ENCODE results near the gene TRAF7.

The TRAF7 gene

DNA sequence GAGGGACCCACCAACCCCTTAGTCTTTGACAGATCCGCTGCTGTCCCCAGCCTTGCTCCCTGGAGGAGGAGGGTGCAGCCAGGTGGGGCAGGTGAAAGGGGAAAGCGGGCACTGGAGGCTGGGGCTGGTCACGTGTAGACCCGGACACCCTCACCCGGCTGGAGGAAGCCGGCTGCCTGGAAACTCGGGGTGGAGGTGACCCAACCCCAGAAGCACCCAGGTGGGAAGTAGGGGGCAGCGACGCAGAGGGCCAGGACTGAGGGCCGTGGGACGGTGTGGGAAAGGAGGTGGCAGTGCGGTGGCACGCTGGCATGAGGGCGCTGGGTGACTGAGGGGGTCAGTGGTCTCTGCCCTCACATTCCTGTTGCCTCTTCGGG, 2.7 kb downstream of the TRAF7 start:
- TF ChIP-seq, protein P1, sequence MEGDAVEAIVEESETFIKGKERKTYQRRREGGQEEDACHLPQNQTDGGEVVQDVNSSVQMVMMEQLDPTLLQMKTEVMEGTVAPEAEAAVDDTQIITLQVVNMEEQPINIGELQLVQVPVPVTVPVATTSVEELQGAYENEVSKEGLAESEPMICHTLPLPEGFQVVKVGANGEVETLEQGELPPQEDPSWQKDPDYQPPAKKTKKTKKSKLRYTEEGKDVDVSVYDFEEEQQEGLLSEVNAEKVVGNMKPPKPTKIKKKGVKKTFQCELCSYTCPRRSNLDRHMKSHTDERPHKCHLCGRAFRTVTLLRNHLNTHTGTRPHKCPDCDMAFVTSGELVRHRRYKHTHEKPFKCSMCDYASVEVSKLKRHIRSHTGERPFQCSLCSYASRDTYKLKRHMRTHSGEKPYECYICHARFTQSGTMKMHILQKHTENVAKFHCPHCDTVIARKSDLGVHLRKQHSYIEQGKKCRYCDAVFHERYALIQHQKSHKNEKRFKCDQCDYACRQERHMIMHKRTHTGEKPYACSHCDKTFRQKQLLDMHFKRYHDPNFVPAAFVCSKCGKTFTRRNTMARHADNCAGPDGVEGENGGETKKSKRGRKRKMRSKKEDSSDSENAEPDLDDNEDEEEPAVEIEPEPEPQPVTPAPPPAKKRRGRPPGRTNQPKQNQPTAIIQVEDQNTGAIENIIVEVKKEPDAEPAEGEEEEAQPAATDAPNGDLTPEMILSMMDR (IDR thresholded peaks at IDR 0.05; ENCODE audit: low read length), result no peak
- TF ChIP-seq EZH2 (optimal IDR thresholded peaks at IDR 0.05; ENCODE audit: low read depth, low read length) (no peak), EZH2phosphoT487 (IDR thresholded peaks at IDR 0.05; ENCODE audit: low read length) (no peak)
- peaks cover 15% of the 10 kb centered on the region for H3K4me1 ChIP-seq (ENCODE audit: low read length)
- no peaks in the 10 kb centered on the region for H3K9me2 ChIP-seq (replicated peaks; ENCODE audit: insufficient read depth, low read length)
- H2AFZ ChIP-seq (ENCODE audit: low read length), result no peak overlapping the region
- H3K4me3 ChIP-seq (ENCODE audit: low read length), result no peak overlapping the region
- peaks cover 4% of the 10 kb centered on the region; the same call in 1 of the 2 replicates for H3K36me3 ChIP-seq (replicated peaks; ENCODE audit: insufficient read depth, low read length)
- no peaks in the 10 kb centered on the region for H3K9me3 ChIP-seq (replicated peaks; ENCODE audit: insufficient read depth, low read length)
- H4K20me1 ChIP-seq (ENCODE audit: insufficient read depth, low read length), result peaks cover 9% of the 10 kb centered on the region
- DNase-seq, result no peak
- H3K4me2 ChIP-seq (ENCODE audit: low read depth, low read length), result no peak overlapping the region
- H3K9ac ChIP-seq (ENCODE audit: low read length), result no peak overlapping the region
- no peak overlapping the region for H3K27ac ChIP-seq (ENCODE audit: low read length)
- peaks cover 90% of the 10 kb centered on the region for H3K79me2 ChIP-seq (ENCODE audit: low read length)
- no peaks in the 10 kb centered on the region for H3K27me3 ChIP-seq (replicated peaks; ENCODE audit: insufficient read depth, low read length)
- peaks cover 19% of the 10 kb centered on the region for H3F3A ChIP-seq (ENCODE audit: insufficient read depth, low read length)

DNA sequence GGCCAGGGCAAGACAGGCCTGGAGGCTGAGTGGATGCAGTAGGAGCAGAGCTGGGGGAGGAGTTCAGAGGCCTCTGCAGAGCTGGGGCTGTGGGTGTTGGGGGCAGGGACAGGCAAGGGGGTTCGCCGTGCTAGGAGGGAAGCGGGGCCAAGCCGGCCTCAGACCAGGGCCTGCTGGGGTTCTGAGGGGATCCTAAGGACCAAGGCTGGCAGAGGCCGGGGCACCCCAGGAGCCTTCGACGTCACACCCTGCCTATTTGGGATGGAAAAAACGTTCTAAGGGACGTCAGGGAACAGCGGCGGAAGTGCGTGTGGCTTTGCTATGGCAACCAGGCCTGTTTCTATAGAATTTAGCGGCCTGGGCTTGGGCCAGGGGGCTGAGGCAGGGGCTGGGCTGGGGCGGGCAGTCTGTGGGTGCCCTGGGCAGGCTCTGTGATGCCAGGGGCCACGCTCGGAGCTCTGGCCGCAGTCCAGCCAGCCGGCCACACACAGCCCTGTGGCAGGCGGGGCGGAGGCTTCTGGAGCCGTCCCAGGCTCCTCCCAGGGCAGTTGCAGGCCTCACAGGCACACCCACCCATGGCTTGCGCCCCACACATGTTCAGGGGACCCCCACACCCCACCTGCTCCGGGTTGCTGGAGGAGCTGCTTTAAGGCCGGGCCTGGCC, 3.7 kb downstream of the TRAF7 start:
- Histone ChIP-seq H3K27me3 (replicated peaks; ENCODE audit: insufficient read depth, low read length) (no peaks in the 10 kb centered on the region), H4K20me1 (ENCODE audit: insufficient read depth, low read length) (no peaks in the 10 kb centered on the region), H3K9me3 (replicated peaks; ENCODE audit: insufficient read depth, low read length) (no peaks in the 10 kb centered on the region), H3K4me2 (ENCODE audit: low read depth, low read length) (no peak overlapping the region), H3F3A (ENCODE audit: insufficient read depth, low read length) (peaks cover 8% of the 10 kb centered on the region), H3K9ac (ENCODE audit: low read length) (no peak overlapping the region), H3K36me3 (replicated peaks; ENCODE audit: insufficient read depth, low read length) (no peaks in the 10 kb centered on the region), H3K4me1 (ENCODE audit: low read length) (peaks cover 6% of the 10 kb centered on the region; the same call in 1 of the 2 replicates), H3K79me2 (ENCODE audit: low read length) (peaks cover 87% of the 10 kb centered on the region), H3K27ac (ENCODE audit: low read length) (no peak overlapping the region), H2AFZ (ENCODE audit: low read length) (no peak overlapping the region), H3K4me3 (ENCODE audit: low read length) (no peak overlapping the region), H3K9me2 (replicated peaks; ENCODE audit: insufficient read depth, low read length) (no peaks in the 10 kb centered on the region)
- DNase-seq, result no peak
- TF ChIP-seq EZH2 (optimal IDR thresholded peaks at IDR 0.05; ENCODE audit: low read depth, low read length), result no peak
- TF ChIP-seq, protein P1 (IDR thresholded peaks at IDR 0.05; ENCODE audit: low read length), result no peak
- TF ChIP-seq EZH2phosphoT487 (IDR thresholded peaks at IDR 0.05; ENCODE audit: low read length), result no peak

DNA sequence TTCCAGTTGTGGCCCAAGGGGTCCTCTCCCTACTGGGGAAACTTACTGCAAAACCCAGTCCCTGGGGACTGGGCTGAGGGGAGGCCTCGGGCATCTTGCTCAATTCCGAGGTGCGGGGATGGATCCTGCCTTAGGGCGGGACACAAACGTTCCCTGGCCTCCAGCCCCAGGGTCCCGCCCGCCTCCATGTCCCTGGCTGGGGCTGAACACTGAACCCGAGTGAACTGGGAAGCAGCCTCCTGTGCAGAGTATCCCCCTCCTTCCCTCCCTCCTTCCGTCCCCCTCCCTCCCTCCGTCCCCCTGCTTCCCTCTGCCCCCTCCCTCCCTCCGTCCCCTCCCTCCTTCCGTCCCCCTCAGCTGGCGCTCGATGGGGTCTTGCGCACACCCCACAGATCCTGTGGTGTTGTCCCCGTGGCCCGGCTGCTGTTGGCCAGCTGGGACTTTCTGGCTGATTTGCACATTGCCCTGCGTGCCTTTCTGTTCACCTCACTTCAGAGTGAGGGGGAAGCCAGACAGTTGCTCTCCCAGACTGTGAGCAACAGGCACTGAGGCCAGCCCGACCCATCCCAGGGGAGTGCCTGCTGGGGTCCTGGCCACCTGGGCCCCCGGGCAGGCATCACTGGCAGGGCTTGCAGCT, 5.5 kb downstream of the TRAF7 start:
- Histone ChIP-seq H3K4me2 (ENCODE audit: low read depth, low read length) (no peak overlapping the region), H3F3A (ENCODE audit: insufficient read depth, low read length) (no peaks in the 10 kb centered on the region), H3K79me2 (ENCODE audit: low read length) (peaks cover 77% of the 10 kb centered on the region), H3K4me1 (ENCODE audit: low read length) (peaks cover 6% of the 10 kb centered on the region; the same call in 1 of the 2 replicates), H4K20me1 (ENCODE audit: insufficient read depth, low read length) (no peaks in the 10 kb centered on the region), H2AFZ (ENCODE audit: low read length) (no peak overlapping the region), H3K27ac (ENCODE audit: low read length) (no peak overlapping the region), H3K36me3 (replicated peaks; ENCODE audit: insufficient read depth, low read length) (no peaks in the 10 kb centered on the region), H3K9me2 (replicated peaks; ENCODE audit: insufficient read depth, low read length) (no peaks in the 10 kb centered on the region), H3K9me3 (replicated peaks; ENCODE audit: insufficient read depth, low read length) (no peaks in the 10 kb centered on the region), H3K9ac (ENCODE audit: low read length) (no peak overlapping the region), H3K4me3 (ENCODE audit: low read length) (no peak overlapping the region), H3K27me3 (replicated peaks; ENCODE audit: insufficient read depth, low read length) (no peaks in the 10 kb centered on the region)
- no peak for DNase-seq
- no peak for TF ChIP-seq EZH2phosphoT487 (IDR thresholded peaks at IDR 0.05; ENCODE audit: low read length)
- TF ChIP-seq, protein P1 (IDR thresholded peaks at IDR 0.05; ENCODE audit: low read length), result no peak
- TF ChIP-seq EZH2 (optimal IDR thresholded peaks at IDR 0.05; ENCODE audit: low read depth, low read length), result no peak

All from MM.1S (cell line).